Osteoblast (primary cell): ENCODE measurements around the gene PPP1R9A. TPM values are rescaled to one million over a fixed set of nuclear protein-coding genes. Genes with fewer than 3 reads are reported as not detected.

Experiments
- DNase-seq: peaks from one replicate; pipeline ENCODE4 v3.0.0; 2011; ENCODE audit warnings: low spot score, mixed read lengths; ENCODE audit not compliant: insufficient read length; ENCODE audit errors: missing footprints
- H2AFZ ChIP-seq: 2 replicates; pipeline ENCODE4 v1.6.0; 2011; ENCODE audit warnings: mild to moderate bottlenecking, low read length
- H3K27ac ChIP-seq: 2 replicates; pipeline ENCODE4 v1.5.1; 2011; ENCODE audit warnings: mild to moderate bottlenecking, low read depth, low read length, moderate library complexity
- H3K27me3 ChIP-seq: 2 replicates; pipeline ENCODE4 v1.6.0; 2012; ENCODE audit warnings: mild to moderate bottlenecking, control low read depth, inconsistent platforms, low read length, moderate library complexity; ENCODE audit not compliant: insufficient read depth
- H3K36me3 ChIP-seq: 2 replicates; pipeline ENCODE4 v1.5.1; 2011; ENCODE audit warnings: mild to moderate bottlenecking, low read length, control low read depth, moderate library complexity; ENCODE audit not compliant: insufficient read depth
- H3K4me1 ChIP-seq: 2 replicates; pipeline ENCODE4 v1.5.1; 2011; ENCODE audit warnings: mild to moderate bottlenecking, low read length, control low read depth, moderate library complexity; ENCODE audit not compliant: insufficient read depth
- H3K4me2 ChIP-seq: 2 replicates; pipeline ENCODE4 v1.6.0; 2011; ENCODE audit warnings: mild to moderate bottlenecking, low read length; ENCODE audit not compliant: insufficient read depth
- H3K4me3 ChIP-seq: fragments of 200-600 bp; sonication (generic); 3 replicates; pipeline ENCODE4 v1.5.1; 2012; ENCODE audit warnings: mild to moderate bottlenecking, low read length, inconsistent platforms; ENCODE audit not compliant: insufficient read depth
- H3K79me2 ChIP-seq: 2 replicates; pipeline ENCODE4 v1.6.0; 2012; ENCODE audit warnings: mild to moderate bottlenecking, low read length, control low read depth, inconsistent platforms; ENCODE audit not compliant: insufficient read depth
- H3K9me3 ChIP-seq: 2 replicates; pipeline ENCODE4 v1.5.1; 2011; ENCODE audit warnings: low read depth, low read length, control low read depth
- H4K20me1 ChIP-seq: 2 replicates; pipeline ENCODE4 v1.6.0; 2012; ENCODE audit warnings: mild to moderate bottlenecking, low read length, control low read depth; ENCODE audit not compliant: insufficient read depth
- total RNA-seq: library from RNA; depleted of rRNA; stranded (reverse); fragments of >200 nt; gene quantifications from 2 replicates; pipeline ENCODE4 v1.2.3, GENCODE V29; 2012
- TF ChIP-seq, protein P1 (sequence below): IDR thresholded peaks from 2 replicates; pipeline ENCODE4 v1.5.1; 2011; ENCODE audit warnings: mild to moderate bottlenecking, low read depth, low read length, moderate library complexity; ENCODE audit errors: extremely low read depth

PPP1R9A gene
- total RNA-seq, 1 donor, result under 0.01 TPM

DNA sequence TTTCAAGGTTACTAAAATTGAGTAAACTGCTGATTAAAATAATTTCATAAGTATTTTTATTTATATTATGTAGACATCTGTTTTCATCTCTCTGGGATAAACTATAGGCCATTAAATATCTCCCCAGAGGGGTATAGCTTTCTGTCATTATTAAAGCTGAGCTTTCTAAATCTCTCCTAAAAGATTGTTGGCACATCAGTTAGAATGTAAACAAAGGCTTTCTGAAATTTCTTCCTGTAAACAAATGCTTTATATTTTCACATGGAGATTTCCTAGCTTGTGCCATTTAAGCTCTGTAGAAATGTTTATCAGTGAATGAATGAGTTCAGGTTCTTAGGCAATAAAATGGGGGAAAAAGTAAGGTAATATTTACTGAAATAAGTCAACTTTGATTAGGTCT lies 35.7 kb downstream of the PPP1R9A start:
- no peak for DNase-seq
- TF ChIP-seq, protein P1, sequence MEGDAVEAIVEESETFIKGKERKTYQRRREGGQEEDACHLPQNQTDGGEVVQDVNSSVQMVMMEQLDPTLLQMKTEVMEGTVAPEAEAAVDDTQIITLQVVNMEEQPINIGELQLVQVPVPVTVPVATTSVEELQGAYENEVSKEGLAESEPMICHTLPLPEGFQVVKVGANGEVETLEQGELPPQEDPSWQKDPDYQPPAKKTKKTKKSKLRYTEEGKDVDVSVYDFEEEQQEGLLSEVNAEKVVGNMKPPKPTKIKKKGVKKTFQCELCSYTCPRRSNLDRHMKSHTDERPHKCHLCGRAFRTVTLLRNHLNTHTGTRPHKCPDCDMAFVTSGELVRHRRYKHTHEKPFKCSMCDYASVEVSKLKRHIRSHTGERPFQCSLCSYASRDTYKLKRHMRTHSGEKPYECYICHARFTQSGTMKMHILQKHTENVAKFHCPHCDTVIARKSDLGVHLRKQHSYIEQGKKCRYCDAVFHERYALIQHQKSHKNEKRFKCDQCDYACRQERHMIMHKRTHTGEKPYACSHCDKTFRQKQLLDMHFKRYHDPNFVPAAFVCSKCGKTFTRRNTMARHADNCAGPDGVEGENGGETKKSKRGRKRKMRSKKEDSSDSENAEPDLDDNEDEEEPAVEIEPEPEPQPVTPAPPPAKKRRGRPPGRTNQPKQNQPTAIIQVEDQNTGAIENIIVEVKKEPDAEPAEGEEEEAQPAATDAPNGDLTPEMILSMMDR, result no peak
- H3K9me3 ChIP-seq, result no peaks in the 10 kb centered on the region
- no peak overlapping the region for H3K4me3 ChIP-seq
- no peak overlapping the region for H3K27ac ChIP-seq
- no peaks in the 10 kb centered on the region for H3K36me3 ChIP-seq
- H3K27me3 ChIP-seq, result no peaks in the 10 kb centered on the region
- no peaks in the 10 kb centered on the region for H4K20me1 ChIP-seq
- H3K4me1 ChIP-seq, result no peaks in the 10 kb centered on the region
- no peak overlapping the region for H3K4me2 ChIP-seq
- no peaks in the 10 kb centered on the region for H3K79me2 ChIP-seq
- no peak overlapping the region for H2AFZ ChIP-seq

DNA sequence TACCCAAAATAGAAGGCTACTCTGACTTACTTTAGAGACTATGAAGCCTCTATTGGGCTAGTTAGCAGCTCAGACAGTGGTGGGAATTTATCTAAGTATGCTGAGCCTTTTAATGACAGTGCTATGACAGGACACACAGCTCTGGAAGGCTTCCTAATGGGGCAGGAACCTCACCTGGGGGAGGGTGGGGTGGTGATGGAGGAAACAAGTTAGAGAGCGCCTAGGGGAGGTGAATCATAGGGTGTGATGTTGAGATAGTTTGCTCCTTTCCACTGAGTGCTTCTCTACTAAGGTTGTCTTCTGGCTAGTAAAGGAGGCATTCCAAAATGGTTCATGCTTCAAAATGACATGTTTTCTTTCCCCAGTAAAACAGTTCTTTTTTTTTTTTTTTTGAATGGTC lies 42.1 kb downstream of the PPP1R9A start:
- H3K4me1 ChIP-seq, result no peaks in the 10 kb centered on the region
- no peaks in the 10 kb centered on the region for H3K9me3 ChIP-seq
- TF ChIP-seq, protein P1, result no peak

DNA sequence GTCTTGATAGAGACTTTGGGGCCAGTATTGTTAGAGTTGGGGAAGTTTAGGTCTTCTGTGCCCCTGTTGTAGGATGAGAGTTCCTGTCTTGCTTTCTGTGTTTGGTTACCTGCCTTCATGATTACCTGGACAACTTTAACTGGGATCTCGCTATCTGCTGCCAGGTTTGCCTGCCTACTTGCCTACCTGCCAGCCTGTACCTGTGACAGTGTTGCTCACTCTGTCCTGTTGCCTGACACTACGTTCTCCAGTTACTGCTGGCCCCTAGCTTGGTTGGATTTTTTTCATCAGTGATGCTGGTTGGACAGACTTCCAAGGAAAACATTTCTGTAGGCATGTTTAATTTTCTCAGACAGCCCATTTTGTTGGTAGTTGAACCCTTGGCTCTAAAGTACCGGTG lies 48.4 kb downstream of the PPP1R9A start:
- Histone ChIP-seq H3K4me3 (no peak overlapping the region), H3K4me2 (no peak overlapping the region), H3K4me1 (no peaks in the 10 kb centered on the region), H3K27me3 (no peaks in the 10 kb centered on the region), H2AFZ (no peak overlapping the region), H3K9me3 (no peaks in the 10 kb centered on the region), H3K79me2 (no peaks in the 10 kb centered on the region), H3K36me3 (no peaks in the 10 kb centered on the region), H4K20me1 (no peaks in the 10 kb centered on the region), H3K27ac (no peak overlapping the region)
- TF ChIP-seq, protein P1, result no peak
- DNase-seq, result no peak

More for the DNA sequence above, 42.1 kb downstream of the PPP1R9A start:
- Histone ChIP-seq H3K27ac (no peak overlapping the region), H3K4me3 (no peak overlapping the region), H3K27me3 (no peaks in the 10 kb centered on the region), H3K4me2 (no peak overlapping the region), H3K79me2 (no peaks in the 10 kb centered on the region), H2AFZ (no peak overlapping the region), H4K20me1 (no peaks in the 10 kb centered on the region), H3K36me3 (no peaks in the 10 kb centered on the region)
- no peak for DNase-seq

DNA sequence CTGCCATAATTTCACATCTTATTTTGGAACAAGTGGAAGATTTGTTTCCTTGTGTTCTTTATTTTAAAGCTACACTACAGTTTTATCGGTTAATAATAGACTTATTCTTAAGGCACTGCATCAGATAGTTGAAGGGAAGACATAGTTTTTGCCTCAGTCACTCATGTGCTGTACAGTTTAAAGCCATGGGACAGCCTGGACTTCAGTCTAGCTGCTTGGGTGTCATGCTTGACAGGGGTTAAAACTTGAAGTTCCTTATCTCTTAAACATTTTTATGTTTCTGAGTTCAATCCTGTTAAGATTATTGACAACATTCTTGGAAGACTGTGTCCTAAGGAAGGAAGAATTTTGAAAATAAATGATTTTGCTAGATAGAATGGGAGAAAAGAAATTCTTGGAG lies 49.7 kb downstream of the PPP1R9A start:
- no peak overlapping the region for H3K27ac ChIP-seq
- no peak overlapping the region for H3K4me3 ChIP-seq
- no peaks in the 10 kb centered on the region for H3K79me2 ChIP-seq
- no peak overlapping the region for H3K4me2 ChIP-seq
- no peaks in the 10 kb centered on the region for H3K27me3 ChIP-seq
- TF ChIP-seq, protein P1, result no peak
- no peak overlapping the region for H2AFZ ChIP-seq
- no peaks in the 10 kb centered on the region for H3K36me3 ChIP-seq
- no peaks in the 10 kb centered on the region for H3K4me1 ChIP-seq
- no peaks in the 10 kb centered on the region for H3K9me3 ChIP-seq
- no peaks in the 10 kb centered on the region for H4K20me1 ChIP-seq
- no peak for DNase-seq
